Endothelial cell of umbilical vein (primary cell): ENCODE data around the gene STARD13. TPM values are rescaled to one million over a fixed set of nuclear protein-coding genes. Genes with fewer than 3 reads are reported as not detected.

Source experiments
- BruUV-seq: library from RNA; stranded (reverse); fragments of 400-500 nt; replicated peaks from 2 replicates; lab custom pipeline; 2021; lab: Mats Ljungman, UMichigan
- CTCF ChIA-PET: fragments of 300-600, 350-600 bp; sonication (Branson Sonifier 250); formaldehyde crosslinking; loops from one replicate; lab custom pipeline; 2021; ENCODE audit warnings: antibody characterized with exemption, inconsistent platforms; lab: Charles Lee
- POLR2A ChIA-PET: fragments of 300-600, 350-600 bp; sonication (Branson Sonifier 250); formaldehyde crosslinking; loops from one replicate; lab custom pipeline; 2021; ENCODE audit warnings: antibody characterized with exemption, inconsistent platforms; lab: Charles Lee
- DNase-seq: peaks from one replicate; pipeline ENCODE4 v3.0.0-alpha.2; 2011; ENCODE audit warnings: low read depth, low spot score
- FAIRE-seq: peaks from 2 replicates; lab custom pipeline; 2011; peaks lifted over from hg19 to GRCh38; lab: Jason Lieb, UNC
- H2AFZ ChIP-seq: 2 replicates; pipeline ENCODE4 v1.6.0; 2012; ENCODE audit warnings: low read depth, low read length, control low read depth, inconsistent platforms
- H3K27ac ChIP-seq: 2 replicates; pipeline ENCODE4 v1.5.1; 2011; ENCODE audit warnings: low read depth, mild to moderate bottlenecking, control low read depth, low read length, moderate library complexity; ENCODE audit not compliant: insufficient read depth
- H3K27me3 ChIP-seq, 2 experiments: 2 replicates each; pipeline versions ENCODE4 v1.6.0 to v1.6.1; 2011; ENCODE audit warnings: low read length in 2 of 2, mixed read lengths in 1 of 2; ENCODE audit not compliant: control insufficient read depth in 2 of 2, insufficient read depth in 2 of 2
- H3K36me3 ChIP-seq, 2 experiments: 2 replicates in 1 of 2; 3 replicates in 1 of 2; pipeline ENCODE4 v1.5.1; 2011; ENCODE audit warnings: low read length in 2 of 2, mild to moderate bottlenecking in 1 of 2, moderate library complexity in 1 of 2; ENCODE audit not compliant: control insufficient read depth in 2 of 2, insufficient read depth in 2 of 2; ENCODE audit errors: extremely low read depth in 1 of 2
- H3K4me1 ChIP-seq: 3 replicates; pipeline ENCODE4 v1.5.1; 2011; ENCODE audit warnings: mild to moderate bottlenecking, low read length; ENCODE audit not compliant: control insufficient read depth, insufficient read depth; ENCODE audit errors: extremely low read depth
- H3K4me2 ChIP-seq: 2 replicates; pipeline ENCODE4 v1.6.1; 2011; ENCODE audit warnings: low read length, control low read depth, mixed read lengths; ENCODE audit not compliant: insufficient read depth
- H3K4me3 ChIP-seq, 3 experiments: fragments of 200-600 bp in 1 of 3; sonication (generic), shearing (Covaris generic) in 1 of 3; replicated peaks in 1 of 3; 2 replicates each; pipeline ENCODE4 v1.5.1; 2011 to 2016; ENCODE audit warnings: control low read depth in 3 of 3, low read length in 3 of 3, mild to moderate bottlenecking in 2 of 3, inconsistent platforms in 1 of 3, low read depth in 1 of 3, moderate library complexity in 1 of 3; ENCODE audit not compliant: insufficient read depth in 1 of 3
- H3K79me2 ChIP-seq: 2 replicates; pipeline ENCODE4 v1.6.0; 2012; ENCODE audit warnings: low read length, inconsistent platforms; ENCODE audit not compliant: control insufficient read depth, insufficient read depth
- H3K9ac ChIP-seq: replicated peaks from 2 replicates; pipeline ENCODE3; 2011; ENCODE audit warnings: low read length, control low read depth; ENCODE audit not compliant: insufficient read depth; ENCODE audit errors: extremely low read depth
- H3K9me1 ChIP-seq: replicated peaks from 3 replicates; pipeline ENCODE4 v1.6.0; 2011; ENCODE audit warnings: mild to moderate bottlenecking, low read length; ENCODE audit not compliant: control insufficient read depth, insufficient read depth; ENCODE audit errors: extremely low read depth
- H3K9me3 ChIP-seq: replicated peaks from 2 replicates; pipeline ENCODE4 v1.5.1; 2012; ENCODE audit warnings: low read length, inconsistent platforms; ENCODE audit not compliant: control insufficient read depth, insufficient read depth
- H4K20me1 ChIP-seq: replicated peaks from 2 replicates; pipeline ENCODE3; 2011; ENCODE audit warnings: mild to moderate bottlenecking, low read length; ENCODE audit not compliant: control insufficient read depth, insufficient read depth; ENCODE audit errors: extremely low read depth
- CTCF ChIP-seq, 2 donors: IDR thresholded peaks; 1 replicate in 1 of 2; 2 replicates in 1 of 2; pipeline ENCODE4 v1.5.1; 2011; ENCODE audit warnings: low read length in 2 of 2, mild to moderate bottlenecking in 2 of 2, moderate library complexity in 2 of 2, control low read depth in 1 of 2, inconsistent platforms in 1 of 2, low read depth in 1 of 2; ENCODE audit not compliant: insufficient read depth in 1 of 2; ENCODE audit errors: extremely low read depth in 1 of 2
- EZH2 ChIP-seq: IDR thresholded peaks from 2 replicates; pipeline ENCODE4 v1.6.1; 2012; ENCODE audit warnings: borderline replicate concordance, low read depth, mild to moderate bottlenecking, moderate library complexity, low read length, inconsistent platforms; ENCODE audit not compliant: severe bottlenecking
- FOS ChIP-seq: IDR thresholded peaks from 2 replicates; pipeline ENCODE4 v1.6.1; 2011; ENCODE audit warnings: mild to moderate bottlenecking, low read length, moderate library complexity, borderline replicate concordance; ENCODE audit not compliant: insufficient read depth
- GATA2 ChIP-seq: IDR thresholded peaks from 2 replicates; pipeline ENCODE4 v1.7.0; 2011; ENCODE audit warnings: low read depth, mild to moderate bottlenecking, moderate library complexity, mixed read lengths, low read length; ENCODE audit not compliant: insufficient read length, insufficient read depth
- JUN ChIP-seq: IDR thresholded peaks from 2 replicates; pipeline ENCODE4 v1.6.1; 2011; ENCODE audit warnings: borderline replicate concordance, low read depth; ENCODE audit not compliant: insufficient read length, insufficient read depth
- MAX ChIP-seq: IDR thresholded peaks from 2 replicates; pipeline ENCODE4 v1.6.1; 2011; ENCODE audit not compliant: insufficient read depth, insufficient read length
- MYC ChIP-seq: IDR thresholded peaks from one replicate; pipeline ENCODE4 v1.6.1; 2011; ENCODE audit warnings: mild to moderate bottlenecking, low read depth, low read length
- POLR2A ChIP-seq: IDR thresholded peaks from 2 replicates; pipeline ENCODE4 v1.6.1; 2012; ENCODE audit warnings: low read depth, mild to moderate bottlenecking, control low read depth, low read length
- POLR2AphosphoS5 ChIP-seq: IDR thresholded peaks from 2 replicates; pipeline ENCODE4 v1.6.1; 2012; ENCODE audit warnings: low read depth, mild to moderate bottlenecking, control low read depth, low read length, moderate library complexity; ENCODE audit not compliant: insufficient read depth
- dilution Hi-C: fragments of 300-500 bp; cut with MboI; formaldehyde crosslinking; loops from one replicate; pipeline ENCODE4 v1.15.0; 2019; ENCODE audit warnings: low sequenced_read_pairs; ENCODE audit not compliant: extremely low pct_ligation_motif_present
- intact Hi-C: fragments of 100-400 bp; cut with micrococcal nuclease; formaldehyde crosslinking; loops from one replicate; pipeline ENCODE4 v1.10.0; 2022
- polyA plus RNA-seq, 4 experiments: library from polyadenylated mRNA; depleted of rRNA in 3 of 4; stranded (reverse) in 3 of 4; unstranded in 1 of 4; fragments of >200 nt; gene quantifications; 2 replicates each; pipeline versions ENCODE4 v1.2.1 to v1.2.3, GENCODE V29; 2011 to 2012; ENCODE audit warnings: missing spikeins in 1 of 4
- total RNA-seq: library from RNA; stranded (reverse); gene quantifications from 2 replicates; pipeline ENCODE4 v1.2.3, GENCODE V29; 2021

The STARD13 gene
- total and polyA plus RNA-seq, 2 donors (not counting 3 experiments of a cell fraction or from before 2014, with no cell fraction given) = 11.0 to 47.7 TPM

GRCh38 chr13:33292712-33293111 lies 7.2 kb upstream of the STARD13 start:
- no peaks in the 10 kb centered on the region for H3K27me3 ChIP-seq
- DNase-seq (no peak), FAIRE-seq (no peak)
- H3K79me2 ChIP-seq = no peaks in the 10 kb centered on the region
- H3K4me1 ChIP-seq = no peaks in the 10 kb centered on the region
- POLR2A ChIA-PET = no interaction called here
- no peaks in the 10 kb centered on the region for H3K36me3 ChIP-seq
- TF ChIP-seq CTCF (IDR thresholded peaks at IDR 0.05; ENCODE audit: extremely low read depth in 1 of 2, insufficient read depth in 1 of 2, low read depth in 1 of 2, low read length in 2 of 2) (no peak), JUN (no peak), MAX (no peak), EZH2 (no peak), MYC (no peak), GATA2 (no peak), FOS (no peak), POLR2A (no peak), POLR2AphosphoS5 (no peak)
- CTCF ChIA-PET = interaction anchor here (1.3 kb wide), 1 partner anchor 14 kb away, joined by 3 read pairs; no protein-coding TSS in a partner anchor
- no peaks in the 10 kb centered on the region for H3K9me1 ChIP-seq
- no TSS peak for BruUV-seq
- no peaks in the 10 kb centered on the region for H3K9me3 ChIP-seq
- H3K27ac ChIP-seq = no peak overlapping the region
- H2AFZ ChIP-seq = no peak overlapping the region
- intact Hi-C loops = no loop called here
- no peak overlapping the region for H3K9ac ChIP-seq
- no peak overlapping the region for H3K4me2 ChIP-seq
- H3K4me3 ChIP-seq = no peak overlapping the region
- no peaks in the 10 kb centered on the region for H4K20me1 ChIP-seq
- dilution Hi-C loops = no loop called here
